ENCODE data around the gene RGR.

- TF ChIP-seq, protein P1, sequence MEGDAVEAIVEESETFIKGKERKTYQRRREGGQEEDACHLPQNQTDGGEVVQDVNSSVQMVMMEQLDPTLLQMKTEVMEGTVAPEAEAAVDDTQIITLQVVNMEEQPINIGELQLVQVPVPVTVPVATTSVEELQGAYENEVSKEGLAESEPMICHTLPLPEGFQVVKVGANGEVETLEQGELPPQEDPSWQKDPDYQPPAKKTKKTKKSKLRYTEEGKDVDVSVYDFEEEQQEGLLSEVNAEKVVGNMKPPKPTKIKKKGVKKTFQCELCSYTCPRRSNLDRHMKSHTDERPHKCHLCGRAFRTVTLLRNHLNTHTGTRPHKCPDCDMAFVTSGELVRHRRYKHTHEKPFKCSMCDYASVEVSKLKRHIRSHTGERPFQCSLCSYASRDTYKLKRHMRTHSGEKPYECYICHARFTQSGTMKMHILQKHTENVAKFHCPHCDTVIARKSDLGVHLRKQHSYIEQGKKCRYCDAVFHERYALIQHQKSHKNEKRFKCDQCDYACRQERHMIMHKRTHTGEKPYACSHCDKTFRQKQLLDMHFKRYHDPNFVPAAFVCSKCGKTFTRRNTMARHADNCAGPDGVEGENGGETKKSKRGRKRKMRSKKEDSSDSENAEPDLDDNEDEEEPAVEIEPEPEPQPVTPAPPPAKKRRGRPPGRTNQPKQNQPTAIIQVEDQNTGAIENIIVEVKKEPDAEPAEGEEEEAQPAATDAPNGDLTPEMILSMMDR (IDR thresholded peaks at IDR 0.05), result no peak
- no peak for TF ChIP-seq POLR2AphosphoS5 (IDR thresholded peaks at IDR 0.05; ENCODE audit: low read depth, low read length)
- TF ChIP-seq SIN3A (IDR thresholded peaks at IDR 0.05; ENCODE audit: borderline replicate concordance, insufficient read depth, low read depth, low read length), result no peak
- TF ChIP-seq REST (IDR thresholded peaks at IDR 0.05; ENCODE audit: insufficient read depth in 1 of 2, low read depth in 2 of 2, low read length in 1 of 2), result no peak
- TF ChIP-seq TCF7L2 (IDR thresholded peaks at IDR 0.05; ENCODE audit: low read depth, low read length), result no peak
Observed at GRCh38 chr10:84196083-84196482, 48.8 kb upstream of the RGR start.
